ENCODE data around the gene NFIB. TPM values are rescaled to one million over a fixed set of nuclear protein-coding genes. Genes with fewer than 3 reads are reported as not detected.

Gene NFIB
- total and polyA plus RNA-seq, 8 donors: 8.9 to 65.0 (median 45.7) TPM

DNA sequence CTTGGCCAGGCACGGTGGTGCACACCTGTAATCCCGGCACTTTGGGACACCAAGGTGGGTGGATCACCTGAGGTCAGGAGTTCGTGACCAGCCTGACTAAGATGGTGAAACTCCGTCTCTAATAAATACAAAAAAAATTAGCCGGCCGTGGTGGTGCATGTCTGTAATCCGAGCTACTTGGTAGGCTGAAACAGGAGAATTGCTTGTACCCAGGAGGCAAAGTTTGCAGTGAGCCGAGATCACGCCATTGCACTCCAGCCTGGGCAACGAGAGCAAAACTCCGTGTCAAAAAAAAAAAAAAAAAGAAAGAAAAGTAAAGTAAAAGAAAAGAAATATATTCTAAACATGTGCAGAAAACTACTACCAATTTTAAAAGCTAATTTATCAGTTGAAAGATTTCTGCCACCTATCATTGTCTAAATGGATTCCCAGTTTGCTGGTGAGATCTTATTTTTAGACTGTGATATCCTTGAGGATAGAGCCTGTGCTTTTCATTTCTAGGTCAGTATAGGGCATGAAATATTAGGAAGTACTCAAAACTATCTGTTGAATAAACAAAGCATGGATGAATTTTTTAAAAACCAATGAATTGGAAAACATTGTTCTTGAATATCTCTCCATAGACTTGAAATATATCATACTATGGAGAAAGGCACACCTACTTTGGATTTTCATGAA is 86.9 kb downstream of the NFIB start:
- H3K9me3 ChIP-seq: no peaks in the 10 kb centered on the region
- peaks cover 0 to 12% (median 4%) of the 10 kb centered on the region in 3 donors for H3K4me1 ChIP-seq
- DNase-seq (no peak), FAIRE-seq (no peak), ATAC-seq (no peak)
- WGBS, 2 donors: 95 to 96% methylated on average over 11 of the region's 11 CpGs
- intact Hi-C loops (cut with DNase I): no loop called here
- TF ChIP-seq, protein P1, sequence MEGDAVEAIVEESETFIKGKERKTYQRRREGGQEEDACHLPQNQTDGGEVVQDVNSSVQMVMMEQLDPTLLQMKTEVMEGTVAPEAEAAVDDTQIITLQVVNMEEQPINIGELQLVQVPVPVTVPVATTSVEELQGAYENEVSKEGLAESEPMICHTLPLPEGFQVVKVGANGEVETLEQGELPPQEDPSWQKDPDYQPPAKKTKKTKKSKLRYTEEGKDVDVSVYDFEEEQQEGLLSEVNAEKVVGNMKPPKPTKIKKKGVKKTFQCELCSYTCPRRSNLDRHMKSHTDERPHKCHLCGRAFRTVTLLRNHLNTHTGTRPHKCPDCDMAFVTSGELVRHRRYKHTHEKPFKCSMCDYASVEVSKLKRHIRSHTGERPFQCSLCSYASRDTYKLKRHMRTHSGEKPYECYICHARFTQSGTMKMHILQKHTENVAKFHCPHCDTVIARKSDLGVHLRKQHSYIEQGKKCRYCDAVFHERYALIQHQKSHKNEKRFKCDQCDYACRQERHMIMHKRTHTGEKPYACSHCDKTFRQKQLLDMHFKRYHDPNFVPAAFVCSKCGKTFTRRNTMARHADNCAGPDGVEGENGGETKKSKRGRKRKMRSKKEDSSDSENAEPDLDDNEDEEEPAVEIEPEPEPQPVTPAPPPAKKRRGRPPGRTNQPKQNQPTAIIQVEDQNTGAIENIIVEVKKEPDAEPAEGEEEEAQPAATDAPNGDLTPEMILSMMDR (IDR thresholded peaks at IDR 0.05): no peak
- H3K4me3 ChIP-seq: no peak overlapping the region
- no peaks in the 10 kb centered on the region for H3K27me3 ChIP-seq
- no peaks in the 10 kb centered on the region for H3K36me3 ChIP-seq
- no peak overlapping the region for H3K27ac ChIP-seq

DNA sequence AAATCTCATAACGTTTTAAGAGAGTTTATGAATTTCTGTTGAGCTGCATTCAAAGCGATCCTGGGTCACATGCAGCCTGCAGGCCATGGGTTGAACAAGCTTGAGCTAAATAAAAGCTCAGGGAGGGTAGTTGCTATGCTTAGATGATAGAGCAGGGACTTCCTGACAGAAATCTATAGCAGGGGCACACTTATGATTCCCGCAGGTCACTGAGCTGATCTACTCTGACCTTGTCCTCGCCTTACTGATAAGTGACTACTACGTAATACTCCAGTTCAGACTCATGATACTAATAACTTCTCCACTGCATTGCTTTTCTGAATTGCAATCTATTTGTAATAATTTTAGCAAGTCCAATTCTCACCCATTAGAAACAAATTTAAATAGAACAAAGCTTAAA is 90.9 kb downstream of the NFIB start:
- Histone ChIP-seq H3K4me1 (peaks cover 9 to 24% (median 19%) of the 10 kb centered on the region in 3 donors), H3K4me3 (no peak overlapping the region), H3K27me3 (no peaks in the 10 kb centered on the region), H3K36me3 (no peaks in the 10 kb centered on the region), H3K9me3 (no peaks in the 10 kb centered on the region), H3K27ac (no peak overlapping the region)
- ATAC-seq (peak in 3 of 4 donors; percentile 27 to 48 (median 32)), DNase-seq (no peak), FAIRE-seq (no peak)
- TF ChIP-seq, protein P1 (IDR thresholded peaks at IDR 0.05): no peak
- WGBS, 2 donors: 44 to 50% methylated on average over 5 of the region's 5 CpGs
- intact Hi-C loops (cut with DNase I): no loop called here

DNA sequence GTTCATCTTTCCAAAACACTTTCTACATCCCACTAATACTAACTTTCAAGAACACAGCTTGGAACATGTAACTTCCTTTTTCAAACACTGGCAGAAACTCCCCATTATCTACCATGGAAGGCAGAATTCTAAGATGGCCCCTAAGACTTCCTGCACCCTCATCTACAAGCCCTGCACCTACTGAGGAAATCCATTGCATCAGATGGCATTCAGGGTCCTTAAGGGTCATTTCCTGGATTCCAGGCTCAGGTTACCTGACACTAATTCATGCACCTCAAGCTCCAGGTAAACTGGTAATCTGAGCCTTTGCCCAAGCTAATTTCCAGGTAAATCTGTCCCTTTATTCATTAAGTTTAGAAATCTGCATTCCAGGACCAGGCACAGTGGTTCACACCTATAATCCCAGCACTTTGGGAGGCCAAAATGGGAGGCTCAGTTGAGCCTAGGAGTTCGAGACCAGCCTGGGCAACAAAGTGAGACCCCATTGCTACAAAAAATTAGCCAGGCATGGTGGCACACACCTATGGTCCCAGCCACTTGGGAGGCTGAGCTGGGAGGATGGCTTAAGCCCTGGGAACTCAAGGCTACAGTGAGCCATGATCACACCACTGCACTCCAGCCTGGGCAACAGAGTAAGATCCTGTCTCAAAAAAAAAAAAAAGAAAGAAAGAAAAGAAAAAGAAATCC is 91.6 kb downstream of the NFIB start:
- WGBS, 2 donors: 96 to 100% methylated on average over 1 of the region's 1 CpG
- TF ChIP-seq, protein P1 (IDR thresholded peaks at IDR 0.05): no peak
- Histone ChIP-seq H3K27ac (peak overlapping the region in 2 of 4 donors; percentile 34 to 44), H3K9me3 (no peaks in the 10 kb centered on the region), H3K4me3 (no peak overlapping the region), H3K36me3 (no peaks in the 10 kb centered on the region), H3K4me1 (peaks cover 15 to 29% (median 24%) of the 10 kb centered on the region in 3 donors), H3K27me3 (no peaks in the 10 kb centered on the region)
- DNase-seq: no peak
- no peak for FAIRE-seq
- ATAC-seq: no peak
- intact Hi-C loops (cut with DNase I): no loop called here

DNA sequence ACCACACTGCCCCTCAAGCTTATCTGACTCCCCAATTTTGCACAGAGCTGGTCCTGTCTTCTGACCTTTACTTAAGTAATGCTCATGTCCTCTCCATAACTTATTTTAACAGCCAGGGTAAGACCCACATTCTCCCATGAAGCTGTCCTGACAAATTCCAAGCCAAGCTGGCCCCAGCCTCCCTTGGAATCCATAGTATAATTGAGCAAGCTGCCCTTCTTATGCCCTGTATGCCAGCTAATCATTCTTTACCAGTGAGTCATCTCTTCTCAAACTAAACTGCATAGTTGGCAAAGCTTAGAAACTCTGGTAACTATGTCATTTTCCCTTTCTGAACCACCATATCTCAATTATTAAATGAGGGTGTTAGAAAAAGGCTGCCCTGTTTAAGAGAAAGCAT is 92.4 kb downstream of the NFIB start:
- peak overlapping the region in 2 of 4 donors; percentile 34 to 44 for H3K27ac ChIP-seq
- DNase-seq (no peak), FAIRE-seq (no peak), ATAC-seq (peak; percentile 72 to 84 (median 79))
- no peaks in the 10 kb centered on the region for H3K36me3 ChIP-seq
- intact Hi-C loops (cut with DNase I): no loop called here
- no peaks in the 10 kb centered on the region for H3K27me3 ChIP-seq
- TF ChIP-seq, protein P1 (IDR thresholded peaks at IDR 0.05): no peak
- H3K4me3 ChIP-seq: no peak overlapping the region
- H3K9me3 ChIP-seq: no peaks in the 10 kb centered on the region
- H3K4me1 ChIP-seq: peaks cover 15 to 36% (median 24%) of the 10 kb centered on the region in 3 donors

DNA sequence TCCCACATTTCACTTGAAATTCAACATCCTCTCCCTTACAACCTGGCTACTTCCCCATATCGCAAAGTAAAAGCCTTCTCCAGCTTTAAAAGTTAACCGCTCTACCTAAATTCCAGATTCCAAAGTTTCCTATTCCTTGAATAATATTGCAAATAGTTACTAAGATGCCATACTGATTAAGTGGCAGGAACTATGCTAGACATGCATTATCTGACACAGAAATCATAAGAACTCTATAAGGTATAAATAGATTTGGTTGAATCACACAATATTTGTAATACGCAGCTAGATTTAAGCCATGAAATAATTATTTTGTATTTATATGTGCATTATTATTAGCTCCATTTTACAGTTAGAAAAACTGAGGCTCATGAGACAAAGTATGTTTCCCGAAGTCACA is 92.8 kb downstream of the NFIB start:
- no peak for DNase-seq
- intact Hi-C loops (cut with DNase I): no loop called here
- TF ChIP-seq, protein P1 (IDR thresholded peaks at IDR 0.05): no peak
- H3K9me3 ChIP-seq: no peaks in the 10 kb centered on the region
- H3K4me1 ChIP-seq: peaks cover 16 to 36% (median 24%) of the 10 kb centered on the region in 3 donors
- no peak overlapping the region for H3K4me3 ChIP-seq
- H3K27ac ChIP-seq: peak overlapping the region in 1 of 4 donors; percentile 44
- no peak for ATAC-seq
- H3K27me3 ChIP-seq: no peaks in the 10 kb centered on the region
- WGBS, 2 donors: 96 to 97% methylated on average over 4 of the region's 4 CpGs
- no peaks in the 10 kb centered on the region for H3K36me3 ChIP-seq
- FAIRE-seq: no peak

Data from pancreas (tissue), 10 donors.